ENCODE results near the gene RGS18. TPM values are rescaled to one million over a fixed set of nuclear protein-coding genes. Genes with fewer than 3 reads are reported as not detected.

Gene RGS18
- total and polyA plus RNA-seq, 2 of the 8 experiments (the other 6 are each of a cell fraction or from before 2014, with no cell fraction given), result not detected

GRCh38 chr1:192225703-192226102 lies 67.4 kb downstream of the RGS18 start (continued):
- no peak for TF ChIP-seq JUND (IDR thresholded peaks at IDR 0.05; ENCODE audit: low read length)

- Histone ChIP-seq H4K5ac (ENCODE audit: insufficient read length, low read depth, low read length) (no peak overlapping the region), H2BK15ac (ENCODE audit: low read length) (no peak overlapping the region), H2BK5ac (ENCODE audit: low read depth, low read length) (no peak overlapping the region), H3K27me3 (replicated peaks in 1 of 4; ENCODE audit: control insufficient read depth in 3 of 4, extremely low read depth in 1 of 4, insufficient read depth in 3 of 4, low read length in 3 of 4) (no peaks in the 10 kb centered on the region), H3K27ac (ENCODE audit: low read depth, low read length) (no peak overlapping the region), H3K56ac (replicated peaks; ENCODE audit: insufficient read length, low read depth, low read length) (no peak overlapping the region), H4K91ac (replicated peaks; ENCODE audit: insufficient read length, low read length) (no peak overlapping the region), H3K14ac (ENCODE audit: insufficient read length) (no peak overlapping the region), H2AFZ (ENCODE audit: low read length) (no peak overlapping the region), H3K9ac (replicated peaks in 1 of 4; ENCODE audit: extremely low read depth in 1 of 4, low read depth in 3 of 4, low read length in 3 of 4) (no peak overlapping the region), H3K4me1 (replicated peaks in 1 of 4; ENCODE audit: control insufficient read depth in 3 of 4, insufficient read depth in 4 of 4, low read length in 3 of 4) (no peaks in the 10 kb centered on the region), H4K8ac (ENCODE audit: extremely low read depth, insufficient read depth, low read length) (no peak overlapping the region), H2BK20ac (ENCODE audit: low read length) (no peak overlapping the region), H3K36me3 (ENCODE audit: control insufficient read depth in 2 of 4, insufficient read depth in 4 of 4, low read length in 3 of 4) (no peaks in the 10 kb centered on the region), H3K23ac (ENCODE audit: insufficient read length) (no peak overlapping the region), H3K9me3 (ENCODE audit: insufficient read depth in 2 of 2, low read depth in 1 of 2, low read length in 1 of 2) (no peaks in the 10 kb centered on the region), H2BK12ac (ENCODE audit: low read depth, low read length) (no peak overlapping the region), H3K18ac (ENCODE audit: extremely low read depth, low read length) (no peak overlapping the region), H3K79me1 (ENCODE audit: low read depth, low read length) (no peaks in the 10 kb centered on the region), H3K23me2 (ENCODE audit: low read depth, low read length) (no peaks in the 10 kb centered on the region), H3K79me2 (ENCODE audit: control insufficient read depth in 1 of 2, insufficient read depth in 2 of 2, low read length in 2 of 2) (no peaks in the 10 kb centered on the region), H3K4me3 (ENCODE audit: extremely low read depth in 1 of 4, insufficient read depth in 2 of 4, low read depth in 3 of 4, low read length in 4 of 4) (no peak overlapping the region), H4K20me1 (replicated peaks in 1 of 2; ENCODE audit: control insufficient read depth in 1 of 2, insufficient read depth in 2 of 2, low read length in 2 of 2) (no peaks in the 10 kb centered on the region), H2BK120ac (replicated peaks; ENCODE audit: low read depth, low read length) (no peak overlapping the region), H3K4me2 (ENCODE audit: insufficient read depth in 1 of 2, low read depth in 2 of 2, low read length in 2 of 2) (no peak overlapping the region), H3K4ac (replicated peaks; ENCODE audit: insufficient read length, low read depth, low read length) (no peak overlapping the region), H2AK5ac (ENCODE audit: low read depth, low read length) (no peak overlapping the region)
- POLR2A ChIA-PET (ENCODE audit: partially characterized antibody), result no interaction called here
- TF ChIP-seq HDAC6 (IDR thresholded peaks at IDR 0.05; ENCODE audit: low read depth, low read length) (no peak), SRF (IDR thresholded peaks at IDR 0.05; ENCODE audit: low read depth, low read length) (no peak), SP4 (IDR thresholded peaks at IDR 0.05; ENCODE audit: low read length) (no peak), EZH2 (IDR thresholded peaks at IDR 0.05; ENCODE audit: low read depth, low read length, severe bottlenecking) (no peak)
- WGBS, 2 experiments (ENCODE audit: extremely low coverage in 1 of 2, insufficient coverage in 1 of 2, insufficient read length in 1 of 2, insufficient replicate concordance in 2 of 2, low coverage in 1 of 2, low lambda C conversion rate in 2 of 2, missing lambda C conversion rate in 1 of 2), result 95% methylated on average over 5 of the region's 5 CpGs; no CpG with 5 or more reads in 1 of the 2 experiments
- CTCF ChIA-PET (ENCODE audit: partially characterized antibody), result no interaction called here
- no peak for FAIRE-seq
- no peak for DNase-seq (ENCODE audit: low read depth in 1 of 2, low spot score in 2 of 2)
Measured at GRCh38 chr1:192227330-192227729, 69.1 kb downstream of the RGS18 start.
